HEK293 (cell line): Measurements from ENCODE around the gene NHP2.

Experiments used
- CTCF ChIA-PET: fragments of 350-600 bp; formaldehyde crosslinking; extraction: SDS; loops from one replicate; lab custom pipeline; 2021; ENCODE audit warnings: antibody characterized with exemption; lab: Yijun Ruan, JAX
- POLR2A ChIA-PET: fragments of 300-600 bp; formaldehyde crosslinking; extraction: SDS; loops from one replicate; lab custom pipeline; 2020; ENCODE audit warnings: antibody characterized with exemption, inconsistent platforms; lab: Yijun Ruan, JAX
- H3K27ac ChIP-seq: fragments of 200-500 bp; sonication (Bioruptor generic); 2 replicates; pipeline ENCODE4 v1.5.1; 2014; ENCODE audit warnings: low read depth, low read length, control low read depth, inconsistent platforms; ENCODE audit errors: extremely low read depth
- H3K36me3 ChIP-seq, 2 experiments: fragments of 200-500 bp in 1 of 2; sonication (Bioruptor generic) in 1 of 2; 1 replicate in 1 of 2; 2 replicates in 1 of 2; pipeline ENCODE4 v1.5.1; 2014 to 2017; ENCODE audit warnings: inconsistent platforms in 2 of 2, low read length in 2 of 2; ENCODE audit not compliant: control insufficient read depth in 2 of 2, insufficient read depth in 1 of 2
- H3K4me1 ChIP-seq: fragments of 200-500 bp; sonication (Bioruptor generic); 2 replicates; pipeline ENCODE4 v1.5.1; 2014; ENCODE audit warnings: mild to moderate bottlenecking, low read length, inconsistent platforms; ENCODE audit not compliant: control insufficient read depth, insufficient read depth
- H3K4me3 ChIP-seq: 2 replicates; pipeline ENCODE4 v1.5.1; 2011; ENCODE audit warnings: low read depth, mild to moderate bottlenecking, control low read depth, low read length, moderate library complexity
- H3K9me3 ChIP-seq: fragments of 200-500 bp; sonication (Bioruptor generic); 2 replicates; pipeline ENCODE4 v1.5.1; 2014; ENCODE audit warnings: low read depth, low read length, inconsistent platforms; ENCODE audit not compliant: control insufficient read depth, insufficient read depth
- KLF7 ChIP-seq: fragments of 450-650 bp; formaldehyde crosslinking; IDR thresholded peaks from 2 replicates; pipeline ENCODE4 v1.5.1; 2016; ENCODE audit warnings: missing biosample characterization, missing genetic modification characterization, borderline replicate concordance
- PRDM6 ChIP-seq: fragments of 450-650 bp; formaldehyde crosslinking; IDR thresholded peaks from 2 replicates; pipeline ENCODE4 v1.5.1; 2017; ENCODE audit warnings: missing biosample characterization, missing genetic modification characterization
- ZBTB1 ChIP-seq: fragments of 450-650 bp; formaldehyde crosslinking; IDR thresholded peaks from 2 replicates; pipeline ENCODE4 v1.5.1; 2016; ENCODE audit warnings: missing biosample characterization, missing genetic modification characterization
- ZBTB44 ChIP-seq: fragments of 450-650 bp; IDR thresholded peaks from 2 replicates; pipeline ENCODE4 v1.5.1; 2018; ENCODE audit warnings: missing biosample characterization, mild to moderate bottlenecking, missing genetic modification characterization
- ZFP3 ChIP-seq: fragments of 450-650 bp; formaldehyde crosslinking; IDR thresholded peaks from 2 replicates; pipeline ENCODE4 v1.5.1; 2016; ENCODE audit warnings: low read depth, missing biosample characterization, missing genetic modification characterization
- ZNF112 ChIP-seq: fragments of 450-650 bp; formaldehyde crosslinking; IDR thresholded peaks from 2 replicates; pipeline ENCODE4 v1.5.0; 2017; ENCODE audit warnings: missing biosample characterization, missing genetic modification characterization
- ZNF2 ChIP-seq: fragments of 450-650 bp; formaldehyde crosslinking; IDR thresholded peaks from 2 replicates; pipeline ENCODE4 v1.5.1; 2016; ENCODE audit warnings: missing biosample characterization, missing genetic modification characterization
- ZNF274 ChIP-seq, 2 experiments: fragments of 200-500 bp in 1 of 2; fragments of 450-650 bp in 1 of 2; sonication (Bioruptor generic) in 1 of 2; formaldehyde crosslinking in 1 of 2; IDR thresholded peaks; 2 replicates each; pipeline versions ENCODE4 v1.5.1 to v1.6.1; 2014 to 2016; ENCODE audit warnings: borderline replicate concordance in 1 of 2, inconsistent platforms in 1 of 2, low read length in 1 of 2, missing biosample characterization in 1 of 2, missing genetic modification characterization in 1 of 2
- ZNF404 ChIP-seq: fragments of 450-650 bp; formaldehyde crosslinking; IDR thresholded peaks from 2 replicates; pipeline ENCODE4 v1.5.1; 2017; ENCODE audit warnings: missing biosample characterization, missing genetic modification characterization
- ZNF549 ChIP-seq: fragments of 450-650 bp; IDR thresholded peaks from 2 replicates; pipeline ENCODE4 v1.5.1; 2018; ENCODE audit warnings: missing biosample characterization, missing genetic modification characterization, mild to moderate bottlenecking, inconsistent platforms, moderate library complexity
- ZNF585B ChIP-seq: fragments of 450-650 bp; formaldehyde crosslinking; IDR thresholded peaks from 2 replicates; pipeline ENCODE4 v1.5.1; 2016; ENCODE audit warnings: missing biosample characterization, missing genetic modification characterization
- ZNF596 ChIP-seq: fragments of 450-650 bp; IDR thresholded peaks from 2 replicates; pipeline ENCODE4 v1.5.0; 2018; ENCODE audit warnings: missing biosample characterization, mild to moderate bottlenecking, missing genetic modification characterization, moderate library complexity
- ZNF626 ChIP-seq: fragments of 450-650 bp; sonication (Bioruptor Pico); formaldehyde crosslinking; IDR thresholded peaks from 2 replicates; pipeline ENCODE4 v1.5.1; 2018; ENCODE audit warnings: missing biosample characterization, missing genetic modification characterization, inconsistent platforms
- ZNF658 ChIP-seq: fragments of 450-650 bp; formaldehyde crosslinking; IDR thresholded peaks from 2 replicates; pipeline ENCODE4; 2016; ENCODE audit warnings: missing biosample characterization, missing genetic modification characterization
- ZNF660 ChIP-seq: fragments of 450-650 bp; IDR thresholded peaks from 2 replicates; pipeline ENCODE4 v1.5.1; 2018; ENCODE audit warnings: missing biosample characterization, mild to moderate bottlenecking, missing genetic modification characterization
- ZNF76 ChIP-seq: fragments of 450-650 bp; formaldehyde crosslinking; IDR thresholded peaks from 2 replicates; pipeline ENCODE4; 2016; ENCODE audit warnings: low read depth, missing biosample characterization, missing genetic modification characterization, borderline replicate concordance
- ZNF830 ChIP-seq: fragments of 450-650 bp; IDR thresholded peaks from 2 replicates; pipeline ENCODE4 v1.5.0; 2018; ENCODE audit warnings: missing biosample characterization, missing genetic modification characterization, low read depth, mild to moderate bottlenecking, moderate library complexity
- ZSCAN18 ChIP-seq: fragments of 450-650 bp; formaldehyde crosslinking; IDR thresholded peaks from 2 replicates; pipeline ENCODE4 v1.5.1; 2016; ENCODE audit warnings: missing biosample characterization, missing genetic modification characterization
- ZSCAN5A ChIP-seq: fragments of 450-650 bp; formaldehyde crosslinking; IDR thresholded peaks from 2 replicates; pipeline ENCODE4 v1.5.1; 2016; ENCODE audit warnings: missing biosample characterization, missing genetic modification characterization
- TF ChIP-seq, protein P1 (sequence below): fragments of 450-650 bp; formaldehyde crosslinking; IDR thresholded peaks from 2 replicates; pipeline ENCODE4 v1.5.1; 2016; ENCODE audit warnings: missing biosample characterization, missing genetic modification characterization
- TF ChIP-seq, protein P2 (sequence below): fragments of 450-650 bp; formaldehyde crosslinking; IDR thresholded peaks from 2 replicates; pipeline ENCODE4 v1.5.1; 2017; ENCODE audit warnings: missing biosample characterization, mild to moderate bottlenecking, missing genetic modification characterization, moderate library complexity
- TF ChIP-seq, protein P3 (sequence below): fragments of 450-650 bp; formaldehyde crosslinking; IDR thresholded peaks from 2 replicates; pipeline ENCODE4 v1.5.1; 2016; ENCODE audit warnings: missing biosample characterization, missing genetic modification characterization, borderline replicate concordance

The NHP2 gene

GRCh38 chr5:178170455-178170854 lies 16.8 kb upstream of the NHP2 start:
- H3K4me1 ChIP-seq, result no peaks in the 10 kb centered on the region
- no peaks in the 10 kb centered on the region for H3K9me3 ChIP-seq
- TF ChIP-seq ZNF658 (tag by site-specific recombination) (no peak), ZNF585B (tag by site-specific recombination) (no peak), ZBTB1 (no peak), ZNF626 (tag by site-specific recombination) (no peak), ZNF112 (tag by site-specific recombination) (no peak), ZNF660 (tag by site-specific recombination) (no peak), ZNF2 (tag by site-specific recombination) (no peak), ZNF596 (tag by site-specific recombination) (no peak), ZNF274 (IDR thresholded peaks at IDR 0.05; ENCODE audit: low read length) (no peak), ZNF274 (tag by site-specific recombination; IDR thresholded peaks at IDR 0.05; ENCODE audit: borderline replicate concordance) (no peak), KLF7 (tag by site-specific recombination) (no peak), ZFP3 (tag by site-specific recombination) (no peak), ZBTB44 (tag by site-specific recombination) (no peak), ZNF76 (tag by site-specific recombination) (no peak), ZSCAN5A (tag by site-specific recombination) (no peak)
- TF ChIP-seq, protein P1, sequence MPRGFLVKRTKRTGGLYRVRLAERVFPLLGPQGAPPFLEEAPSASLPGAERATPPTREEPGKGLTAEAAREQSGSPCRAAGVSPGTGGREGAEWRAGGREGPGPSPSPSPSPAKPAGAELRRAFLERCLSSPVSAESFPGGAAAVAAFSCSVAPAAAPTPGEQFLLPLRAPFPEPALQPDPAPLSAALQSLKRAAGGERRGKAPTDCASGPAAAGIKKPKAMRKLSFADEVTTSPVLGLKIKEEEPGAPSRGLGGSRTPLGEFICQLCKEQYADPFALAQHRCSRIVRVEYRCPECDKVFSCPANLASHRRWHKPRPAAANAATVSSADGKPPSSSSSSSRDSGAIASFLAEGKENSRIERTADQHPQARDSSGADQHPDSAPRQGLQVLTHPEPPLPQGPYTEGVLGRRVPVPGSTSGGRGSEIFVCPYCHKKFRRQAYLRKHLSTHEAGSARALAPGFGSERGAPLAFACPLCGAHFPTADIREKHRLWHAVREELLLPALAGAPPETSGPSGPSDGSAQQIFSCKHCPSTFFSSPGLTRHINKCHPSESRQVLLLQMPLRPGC (tag by site-specific recombination), result no peak
- TF ChIP-seq, protein P2, sequence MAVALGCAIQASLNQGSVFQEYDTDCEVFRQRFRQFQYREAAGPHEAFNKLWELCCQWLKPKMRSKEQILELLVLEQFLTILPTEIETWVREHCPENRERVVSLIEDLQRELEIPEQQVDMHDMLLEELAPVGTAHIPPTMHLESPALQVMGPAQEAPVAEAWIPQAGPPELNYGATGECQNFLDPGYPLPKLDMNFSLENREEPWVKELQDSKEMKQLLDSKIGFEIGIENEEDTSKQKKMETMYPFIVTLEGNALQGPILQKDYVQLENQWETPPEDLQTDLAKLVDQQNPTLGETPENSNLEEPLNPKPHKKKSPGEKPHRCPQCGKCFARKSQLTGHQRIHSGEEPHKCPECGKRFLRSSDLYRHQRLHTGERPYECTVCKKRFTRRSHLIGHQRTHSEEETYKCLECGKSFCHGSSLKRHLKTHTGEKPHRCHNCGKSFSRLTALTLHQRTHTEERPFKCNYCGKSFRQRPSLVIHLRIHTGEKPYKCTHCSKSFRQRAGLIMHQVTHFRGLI (tag by site-specific recombination), result no peak
- H3K36me3 ChIP-seq, result no peaks in the 10 kb centered on the region
- no peak overlapping the region for H3K27ac ChIP-seq
- POLR2A ChIA-PET, result interaction anchor here (1.2 kb wide), 1 partner anchor 17 kb away, joined by 3 read pairs; the partner anchor contains the start of gene NHP2
- H3K4me3 ChIP-seq, result no peak overlapping the region
- CTCF ChIA-PET, result no interaction called here

GRCh38 chr5:178165581-178165980 lies 11.9 kb upstream of the NHP2 start:
- TF ChIP-seq ZNF549 (tag by site-specific recombination) (no peak), ZNF404 (tag by site-specific recombination) (no peak), PRDM6 (no peak), ZSCAN18 (no peak), ZNF830 (tag by site-specific recombination) (no peak)
- TF ChIP-seq, protein P3, sequence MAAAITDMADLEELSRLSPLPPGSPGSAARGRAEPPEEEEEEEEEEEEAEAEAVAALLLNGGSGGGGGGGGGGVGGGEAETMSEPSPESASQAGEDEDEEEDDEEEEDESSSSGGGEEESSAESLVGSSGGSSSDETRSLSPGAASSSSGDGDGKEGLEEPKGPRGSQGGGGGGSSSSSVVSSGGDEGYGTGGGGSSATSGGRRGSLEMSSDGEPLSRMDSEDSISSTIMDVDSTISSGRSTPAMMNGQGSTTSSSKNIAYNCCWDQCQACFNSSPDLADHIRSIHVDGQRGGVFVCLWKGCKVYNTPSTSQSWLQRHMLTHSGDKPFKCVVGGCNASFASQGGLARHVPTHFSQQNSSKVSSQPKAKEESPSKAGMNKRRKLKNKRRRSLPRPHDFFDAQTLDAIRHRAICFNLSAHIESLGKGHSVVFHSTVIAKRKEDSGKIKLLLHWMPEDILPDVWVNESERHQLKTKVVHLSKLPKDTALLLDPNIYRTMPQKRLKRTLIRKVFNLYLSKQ (tag by site-specific recombination), result no peak
- no peak overlapping the region for H3K4me3 ChIP-seq
- H3K4me1 ChIP-seq, result no peaks in the 10 kb centered on the region
- H3K27ac ChIP-seq, result no peak overlapping the region
- ChIA-PET CTCF (interaction anchor here (0.9 to 1.6 kb wide), 3 partner anchors 90 to 792 kb away, joined by 3 to 11 read pairs (median 4); no protein-coding TSS in a partner anchor), POLR2A (no interaction called here)
- no peaks in the 10 kb centered on the region for H3K9me3 ChIP-seq
- H3K36me3 ChIP-seq, result no peaks in the 10 kb centered on the region
